Spleen (tissue), 7 donors: ENCODE results near the gene DDI2.

Experiments
- CTCF ChIP-seq, 11 experiments: fragments of 200-600 bp in 7 of 11; fragments of 450-650 bp in 4 of 11; sonication (generic) in 4 of 11; IDR thresholded peaks in 8 of 11; conservative IDR thresholded peaks in 3 of 11; 1 replicate in 7 of 11; 2 replicates in 4 of 11; pipeline versions ENCODE4 v1.4.0 to v1.8.0; 2016 to 2021; ENCODE audit warnings: antibody characterized with exemption in 11 of 11, inconsistent platforms in 4 of 11, mild to moderate bottlenecking in 1 of 11
- POLR2A ChIP-seq, 3 donors: fragments of 450-650 bp; IDR thresholded peaks; one replicate each; pipeline ENCODE4 v1.5.1; 2017; ENCODE audit warnings: antibody characterized with exemption in 3 of 3, mild to moderate bottlenecking in 1 of 3
- POLR2AphosphoS5 ChIP-seq, 3 donors: sonication (generic); formaldehyde crosslinking; IDR thresholded peaks; one replicate each; pipeline ENCODE4 v1.5.1; 2017; ENCODE audit warnings: antibody characterized with exemption in 3 of 3
- donor health status: DM: no; HTN: no; CAD: no; lungs with moderate emphysema.
- donor health status: DM: no; HTN: no; CAD: no.
- donor health status: DM: no; HTN: no; CAD: no.

- TF ChIP-seq POLR2A (IDR thresholded peaks at IDR 0.05): no peak
- no peak for TF ChIP-seq POLR2AphosphoS5 (IDR thresholded peaks at IDR 0.05)
- TF ChIP-seq CTCF (IDR thresholded peaks at IDR 0.05 in 8 of 11, conservative IDR thresholded peaks at IDR 0.05 in 3 of 11): no peak
These were observed 21.2 kb upstream of the DDI2 start for GRCh38 chr1:15595809-15596617.
